RWPE1 (cell line): ENCODE measurements around the gene PDE4D.
A peak's percentile ranks its signal among the peaks of the same experiment; 100 is the strongest.

Experiments
- CTCF ChIA-PET: fragments of 350-600 bp; sonication (Branson Sonifier 250); formaldehyde crosslinking; extraction: SDS; loops from one replicate; lab custom pipeline; 2021; lab: Yijun Ruan, JAX
- POLR2A ChIA-PET: fragments of 400-600 bp; formaldehyde crosslinking; extraction: SDS; loops from one replicate; lab custom pipeline; 2020; ENCODE audit warnings: antibody characterized with exemption; ENCODE audit not compliant: low non-redundant PET; lab: Yijun Ruan, JAX
- DNase-seq: peaks from one replicate; pipeline ENCODE4 v3.0.0; 2012; ENCODE audit warnings: low spot score
- H3K27ac ChIP-seq: fragments of 450-650 bp; 2 replicates; pipeline ENCODE4 v1.5.1; 2017
- CTCF ChIP-seq: fragments of 450-650 bp; conservative IDR thresholded peaks from 2 replicates; pipeline ENCODE4 v1.5.1; 2017; ENCODE audit warnings: low read depth, mild to moderate bottlenecking

PDE4D gene

GRCh38 chr5:59276917-59277372 is 616.6 kb downstream of the PDE4D start:
- no peak for DNase-seq
- no peak overlapping the region for H3K27ac ChIP-seq
- CTCF ChIA-PET: interaction anchor here (0.7 kb wide), 2 partner anchors 83 to 583 kb away, joined by 3 read pairs; no protein-coding TSS in a partner anchor

GRCh38 chr5:59276325-59276675 is 617.2 kb downstream of the PDE4D start:
- no peak for TF ChIP-seq CTCF
- DNase-seq: no peak
- CTCF ChIA-PET: interaction anchor here (0.7 kb wide), 2 partner anchors 226 to 583 kb away, joined by 3 read pairs; no protein-coding TSS in a partner anchor
- POLR2A ChIA-PET: no interaction called here
- H3K27ac ChIP-seq: no peak overlapping the region

More at GRCh38 chr5:59276917-59277372, 616.6 kb downstream of the PDE4D start:
- POLR2A ChIA-PET: no interaction called here
- TF ChIP-seq CTCF: no peak

- TF ChIP-seq CTCF: no peak
- ChIA-PET POLR2A (no interaction called here), CTCF (interaction anchor here (0.7 kb wide), 2 partner anchors 226 to 582 kb away, joined by 3 read pairs; no protein-coding TSS in a partner anchor)
- H3K27ac ChIP-seq: no peak overlapping the region
- DNase-seq: peak; percentile 42
Observed at GRCh38 chr5:59275510-59276324, 617.8 kb downstream of the PDE4D start.

- TF ChIP-seq CTCF: no peak
Observed at GRCh38 chr5:59275170-59275509, 618.4 kb downstream of the PDE4D start.

GRCh38 chr5:59274106-59274636 is 619.4 kb downstream of the PDE4D start:
- no peak overlapping the region for H3K27ac ChIP-seq
- TF ChIP-seq CTCF: no peak
- POLR2A ChIA-PET: no interaction called here
- CTCF ChIA-PET: interaction anchor here (0.7 to 0.8 kb wide), 2 partner anchors 9 to 14 kb away, joined by 3 read pairs; no protein-coding TSS in a partner anchor
- DNase-seq: no peak

More at GRCh38 chr5:59275170-59275509, 618.4 kb downstream of the PDE4D start:
- POLR2A ChIA-PET: no interaction called here
- DNase-seq: no peak
- no peak overlapping the region for H3K27ac ChIP-seq
- CTCF ChIA-PET: no interaction called here

- ChIA-PET POLR2A (no interaction called here), CTCF (no interaction called here)
- DNase-seq: no peak
- no peak overlapping the region for H3K27ac ChIP-seq
- TF ChIP-seq CTCF: no peak
Observed at GRCh38 chr5:59272809-59273427, 620.6 kb downstream of the PDE4D start.
